NT2/D1 (cell line): Measurements from ENCODE around the gene DGKK.
"Not testable (repeated sequence)": the region's sequence is repeated elsewhere in the genome, so short reads cannot be mapped to it uniquely, and the experiment has no call there.

Source experiments
- DNase-seq: peaks from one replicate; pipeline ENCODE4 v3.0.0-alpha.2; 2011; ENCODE audit warnings: low read depth, low spot score
- H3K27me3 ChIP-seq: 2 replicates; pipeline ENCODE4 v1.6.0; 2011; ENCODE audit warnings: mild to moderate bottlenecking; ENCODE audit not compliant: insufficient read length, insufficient read depth
- H3K36me3 ChIP-seq: 2 replicates; pipeline ENCODE4 v1.6.1; 2011; ENCODE audit warnings: mild to moderate bottlenecking, low read length, mixed read lengths; ENCODE audit not compliant: insufficient read depth, insufficient read length
- H3K4me1 ChIP-seq: 2 replicates; pipeline ENCODE4 v1.5.1; 2011; ENCODE audit not compliant: insufficient read depth, insufficient read length
- H3K4me3 ChIP-seq: 2 replicates; pipeline ENCODE4 v1.5.1; 2011; ENCODE audit warnings: low read depth; ENCODE audit not compliant: insufficient read length
- H3K9ac ChIP-seq: 2 replicates; pipeline ENCODE4 v1.6.0; 2011; ENCODE audit warnings: low read depth; ENCODE audit not compliant: insufficient read length
- H3K9me3 ChIP-seq: 2 replicates; pipeline ENCODE4 v1.5.1; 2011; ENCODE audit warnings: mild to moderate bottlenecking, low read length; ENCODE audit not compliant: insufficient read depth
- SUZ12 ChIP-seq: IDR thresholded peaks from 2 replicates; pipeline ENCODE4 v1.6.1; 2011; ENCODE audit not compliant: insufficient read length, insufficient read depth; ENCODE audit errors: extremely low read depth
- YY1 ChIP-seq: IDR thresholded peaks from 2 replicates; pipeline ENCODE4 v1.6.1; 2011; ENCODE audit not compliant: insufficient read length, insufficient read depth
- ZNF274 ChIP-seq: IDR thresholded peaks from 2 replicates; pipeline ENCODE4 v1.6.1; 2011; ENCODE audit warnings: mild to moderate bottlenecking, low read depth, low read length

DGKK gene

GRCh38 chrX:50381729-50382415, 88.8 kb downstream of the DGKK start:
- H3K27me3 ChIP-seq: no peaks in the 10 kb centered on the region
- no peaks in the 10 kb centered on the region for H3K36me3 ChIP-seq
- H3K9ac ChIP-seq: no peak overlapping the region
- TF ChIP-seq ZNF274 (no peak), YY1 (no peak)
- no peaks in the 10 kb centered on the region for H3K4me1 ChIP-seq
- H3K4me3 ChIP-seq: no peak overlapping the region
- DNase-seq: no peak
- H3K9me3 ChIP-seq: no peaks in the 10 kb centered on the region

GRCh38 chrX:50375481-50376267, 95.0 kb downstream of the DGKK start:
- Histone ChIP-seq H3K4me1 (no peaks in the 10 kb centered on the region), H3K4me3 (no peak overlapping the region), H3K36me3 (no peaks in the 10 kb centered on the region), H3K27me3 (no peaks in the 10 kb centered on the region), H3K9me3 (no peaks in the 10 kb centered on the region), H3K9ac (no peak overlapping the region)
- TF ChIP-seq YY1 (no peak), SUZ12 (no peak), ZNF274 (no peak)
- no peak for DNase-seq

- H3K4me3 ChIP-seq: no peak overlapping the region
- no peaks in the 10 kb centered on the region for H3K27me3 ChIP-seq
- H3K9ac ChIP-seq: no peak overlapping the region
- DNase-seq: no peak
- TF ChIP-seq YY1 (no peak), ZNF274 (no peak), SUZ12 (no peak)
- no peaks in the 10 kb centered on the region for H3K36me3 ChIP-seq
- H3K9me3 ChIP-seq: no peaks in the 10 kb centered on the region
- H3K4me1 ChIP-seq: no peaks in the 10 kb centered on the region
These were observed 97.7 kb downstream of the DGKK start for GRCh38 chrX:50372966-50373365.

- DNase-seq: no peak
- Histone ChIP-seq H3K4me1 (peaks cover 2% of the 10 kb centered on the region), H3K4me3 (no peak overlapping the region), H3K27me3 (no peaks in the 10 kb centered on the region), H3K9ac (no peak overlapping the region), H3K9me3 (no peaks in the 10 kb centered on the region), H3K36me3 (no peaks in the 10 kb centered on the region)
- TF ChIP-seq SUZ12 (no peak), YY1 (no peak), ZNF274 (no peak)
These were observed 126.7 kb downstream of the DGKK start for GRCh38 chrX:50343917-50344316.

GRCh38 chrX:50333308-50333707, 137.3 kb downstream of the DGKK start:
- no peaks in the 10 kb centered on the region for H3K9me3 ChIP-seq
- no peak overlapping the region for H3K9ac ChIP-seq
- TF ChIP-seq ZNF274 (no peak), YY1 (no peak), SUZ12 (no peak)
- DNase-seq: no peak
- H3K4me1 ChIP-seq: no peaks in the 10 kb centered on the region
- H3K27me3 ChIP-seq: no peaks in the 10 kb centered on the region
- H3K4me3 ChIP-seq: no peak overlapping the region
- H3K36me3 ChIP-seq: no peaks in the 10 kb centered on the region

- not testable (repeated sequence) for H3K4me3 ChIP-seq, H3K27me3 ChIP-seq, H3K4me1 ChIP-seq, H3K9me3 ChIP-seq, H3K9ac ChIP-seq, H3K36me3 ChIP-seq, DNase-seq
These were observed 138.0 kb downstream of the DGKK start for GRCh38 chrX:50332668-50333067.

- no peak for TF ChIP-seq YY1
- TF ChIP-seq SUZ12: no peak
- TF ChIP-seq ZNF274: no peak
- H3K9me3 ChIP-seq: no peaks in the 10 kb centered on the region
- no peak overlapping the region for H3K9ac ChIP-seq
These were observed 143.4 kb downstream of the DGKK start for GRCh38 chrX:50327235-50327634.

More at GRCh38 chrX:50327235-50327634, 143.4 kb downstream of the DGKK start:
- H3K27me3 ChIP-seq: no peaks in the 10 kb centered on the region
- no peak for DNase-seq
- no peaks in the 10 kb centered on the region for H3K4me1 ChIP-seq
- no peaks in the 10 kb centered on the region for H3K36me3 ChIP-seq
- no peak overlapping the region for H3K4me3 ChIP-seq
